ENCODE measurements around the gene FUOM.
"Not testable (repeated sequence)": the region's sequence is repeated elsewhere in the genome, so short reads cannot be mapped to it uniquely, and the experiment has no call there.

FUOM gene

DNA sequence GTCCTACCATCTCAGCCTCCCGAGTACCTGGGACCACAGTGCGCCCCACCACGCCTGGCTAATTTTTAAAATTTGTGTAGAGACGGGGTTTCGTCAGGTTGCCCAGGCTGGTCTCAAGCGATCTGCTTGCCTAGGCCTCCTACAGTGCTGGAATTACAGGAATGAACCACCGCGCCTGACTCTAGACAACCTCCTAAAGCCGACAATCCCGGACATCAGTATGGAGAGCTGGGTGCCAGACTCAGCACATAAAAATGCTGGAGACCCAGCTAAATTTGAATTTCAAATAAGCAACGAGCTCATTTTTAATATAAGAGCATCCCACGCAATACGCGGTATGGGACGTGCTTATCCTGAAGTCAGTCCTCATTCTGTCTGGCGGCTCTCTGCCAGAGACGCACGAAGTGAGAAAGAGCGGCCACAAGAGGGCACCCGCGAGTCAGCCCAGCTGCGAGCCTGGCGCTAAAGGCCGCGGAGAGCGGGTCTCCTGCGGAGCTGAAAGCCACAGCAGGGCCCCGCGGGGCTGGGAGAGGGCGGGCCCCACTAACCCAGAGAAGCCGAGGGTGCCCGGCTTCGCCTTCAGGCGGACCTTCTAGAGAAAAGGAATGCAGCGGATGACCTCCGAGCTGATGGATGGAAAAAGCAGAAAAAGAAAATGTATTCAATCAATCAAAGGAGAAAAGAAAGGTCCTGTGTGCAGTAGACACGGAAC lies 28.2 kb downstream of the FUOM start:
- peak; percentile 73 to 86 (median 85) for DNase-seq (ENCODE audit: low read depth in 3 of 3)

DNA sequence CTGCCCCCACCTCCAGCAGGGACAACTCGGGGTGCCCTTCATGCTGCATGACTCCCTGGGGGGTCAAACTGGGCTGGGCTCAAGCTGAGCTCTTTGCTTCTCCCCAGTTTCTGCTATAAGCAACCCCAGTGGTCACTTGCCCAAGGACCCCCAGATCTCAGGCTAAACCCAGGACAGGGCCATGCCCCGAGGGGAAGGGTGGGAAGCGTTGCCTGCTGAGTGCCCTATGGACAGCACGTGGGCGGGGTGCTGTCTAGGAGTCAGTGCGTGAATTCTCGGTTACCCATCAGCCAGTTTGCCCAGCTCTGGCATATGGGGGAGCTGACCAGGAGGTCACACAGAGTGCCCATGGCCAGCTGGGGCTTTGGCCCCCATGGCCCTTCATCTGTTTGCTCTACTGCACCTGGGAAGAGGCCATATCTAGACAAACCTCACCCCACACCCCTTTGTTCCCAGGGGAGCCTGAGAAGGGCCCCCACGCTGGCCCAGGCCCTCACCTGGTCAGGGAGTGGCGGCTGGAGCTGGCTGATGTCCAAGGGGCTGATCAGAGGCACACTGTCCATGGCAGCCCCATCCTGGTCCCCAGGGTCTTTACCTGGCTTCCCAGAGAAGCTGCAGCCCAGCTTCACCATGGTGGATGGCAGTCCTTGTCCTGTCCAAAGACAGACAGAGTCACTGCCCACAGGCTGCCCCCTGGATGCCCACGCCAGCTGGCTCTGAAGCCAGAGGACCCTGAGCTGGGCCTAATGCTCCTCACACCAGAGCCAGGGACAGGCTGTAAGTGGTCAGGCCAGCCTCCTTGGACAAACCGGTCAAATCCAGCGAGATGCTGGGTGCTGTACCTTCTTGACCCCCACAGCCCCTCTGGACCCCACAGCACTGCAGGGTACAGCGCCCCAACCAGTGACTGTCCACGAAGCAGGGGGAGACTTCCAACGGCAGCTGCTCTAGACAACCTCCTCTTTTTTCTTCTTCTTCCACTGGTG lies 29.2 kb downstream of the FUOM start:
- DNase-seq (ENCODE audit: low read depth in 3 of 3), result no peak

DNA sequence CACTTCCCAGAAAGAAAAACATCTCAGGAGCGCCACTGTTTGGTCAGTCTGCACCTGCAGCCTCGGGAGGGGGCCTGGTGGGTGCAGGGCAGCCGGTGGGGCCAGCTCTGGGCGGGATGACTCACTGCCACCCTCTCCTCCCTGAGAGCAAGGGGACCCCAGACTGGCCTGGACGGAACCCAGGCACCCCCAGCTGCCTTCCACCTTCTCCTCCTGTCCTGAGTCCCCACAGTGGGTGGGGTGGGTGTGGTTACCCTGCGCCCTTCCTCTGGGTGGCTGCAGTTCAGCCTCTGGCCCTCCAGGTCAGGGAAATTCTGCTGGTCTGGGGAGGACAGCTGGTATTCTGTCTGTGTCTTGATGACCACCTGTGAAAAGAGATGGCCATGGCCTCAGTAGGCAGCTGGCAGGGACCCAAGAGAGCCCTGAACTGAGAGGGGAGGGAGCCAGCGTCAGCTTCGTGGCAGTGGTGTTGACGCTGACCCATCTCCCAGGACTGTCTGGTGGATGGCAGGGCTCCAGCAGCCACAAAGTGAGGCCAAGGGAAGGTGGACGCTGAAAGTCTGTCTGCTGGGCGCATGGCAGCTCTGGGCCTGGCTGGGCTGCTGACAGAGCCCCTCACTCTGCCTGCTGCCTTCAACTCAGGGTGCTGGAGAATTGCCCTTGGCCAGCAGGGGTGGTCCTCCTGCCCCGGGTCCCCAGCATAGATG lies 30.0 kb downstream of the FUOM start:
- DNase-seq (ENCODE audit: low read depth in 3 of 3), result no peak

DNA sequence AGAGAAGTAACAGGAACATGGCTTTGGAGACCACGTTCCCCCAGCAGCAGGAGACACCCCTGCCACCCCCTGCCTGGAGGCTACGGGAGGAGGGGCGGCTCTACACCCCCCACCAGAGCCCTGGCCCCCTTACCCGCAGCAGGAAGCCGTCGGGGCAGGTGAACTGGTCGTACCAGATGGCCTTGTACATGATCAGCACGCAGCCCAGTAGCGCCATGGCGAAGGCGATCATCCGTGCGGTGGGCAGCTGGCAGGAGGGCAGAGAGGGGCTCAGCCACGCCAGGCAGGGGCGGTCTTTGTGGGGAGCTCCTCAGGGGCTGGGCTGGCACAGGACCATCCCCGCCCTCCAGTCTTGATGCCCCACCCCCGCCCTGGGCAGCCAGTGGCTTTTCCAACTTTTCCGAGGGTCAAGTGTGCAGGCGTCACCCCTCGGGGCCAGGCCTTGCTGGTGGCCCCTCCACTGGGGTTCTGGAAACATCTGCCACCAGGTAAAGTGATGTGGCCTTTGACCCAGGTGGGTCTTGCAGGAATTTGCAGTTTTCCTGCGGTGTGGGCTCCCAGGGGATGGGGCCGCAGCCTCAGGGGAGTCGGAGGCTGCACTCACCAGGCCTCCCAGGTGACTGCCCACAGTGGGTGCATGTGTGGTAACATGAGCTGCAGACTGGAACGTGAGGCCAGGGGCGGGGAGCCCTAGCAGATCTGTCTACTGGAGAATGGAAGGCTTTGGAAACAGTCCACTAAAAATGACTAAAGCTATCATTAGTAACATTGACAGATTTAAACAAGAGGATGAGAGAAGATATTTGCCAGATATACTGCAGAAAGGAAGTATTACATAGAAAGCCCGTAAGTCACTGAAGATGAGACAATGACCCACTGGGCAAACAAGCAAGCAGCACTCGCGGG lies 30.8 kb downstream of the FUOM start:
- no peak for DNase-seq (ENCODE audit: low read depth in 3 of 3)

DNA sequence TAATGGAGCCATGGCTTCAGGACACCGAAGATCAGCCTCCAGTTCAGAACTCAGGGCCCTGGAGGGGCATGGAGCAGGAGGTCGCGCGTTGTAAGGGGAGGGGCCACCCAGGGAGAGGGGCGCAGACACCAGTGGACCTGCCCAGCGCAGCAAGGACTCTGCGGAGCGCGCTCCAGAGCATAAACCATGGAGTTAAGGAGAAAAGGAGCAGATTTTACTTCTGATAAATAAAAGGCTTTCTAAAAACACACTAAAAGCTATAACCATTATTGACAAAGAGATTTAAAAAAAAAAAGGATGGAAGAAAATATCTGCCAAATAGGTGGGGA lies 31.6 kb downstream of the FUOM start:
- no peak for DNase-seq (ENCODE audit: low read depth in 3 of 3)

DNA sequence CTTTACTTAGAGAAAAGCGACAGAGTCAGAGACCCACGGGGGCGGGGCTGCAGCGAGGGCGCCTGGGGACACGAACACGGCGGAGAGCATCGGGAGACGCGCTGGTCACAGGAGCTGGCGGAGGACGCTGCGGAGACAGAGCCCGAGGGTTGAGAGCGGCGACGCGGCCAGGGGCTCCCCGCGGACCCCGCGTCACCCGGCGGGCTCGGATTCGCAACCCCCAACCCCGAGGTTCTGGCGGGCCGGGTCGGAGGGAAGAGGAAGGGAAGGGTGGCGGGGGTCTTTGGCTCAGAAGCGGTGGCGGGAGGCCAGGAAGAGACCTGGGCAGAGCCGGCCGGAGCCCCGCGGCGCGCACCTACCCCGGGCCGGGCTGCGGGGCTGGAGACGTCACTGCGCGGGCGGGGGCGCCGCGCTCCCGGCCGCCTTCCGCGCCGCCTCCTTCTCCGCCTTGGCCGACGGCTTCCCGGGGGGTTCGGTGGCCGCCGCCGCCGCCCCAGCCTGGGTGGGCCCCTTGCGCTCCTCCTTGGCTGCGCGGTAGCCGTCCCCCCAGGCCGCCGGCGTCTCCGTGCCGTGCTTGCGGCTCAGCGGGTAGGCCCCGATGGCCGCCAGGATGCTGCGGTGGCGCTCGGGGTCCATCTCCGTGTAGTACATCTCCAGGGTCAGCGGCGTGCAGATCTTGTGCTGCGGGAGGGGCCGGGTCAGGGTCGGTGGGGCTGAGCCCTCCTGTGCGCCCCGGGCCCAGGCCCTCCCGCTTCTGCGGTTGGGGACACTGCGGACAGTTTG lies 32.2 kb downstream of the FUOM start:
- DNase-seq (ENCODE audit: low read depth in 3 of 3), result no peak

DNA sequence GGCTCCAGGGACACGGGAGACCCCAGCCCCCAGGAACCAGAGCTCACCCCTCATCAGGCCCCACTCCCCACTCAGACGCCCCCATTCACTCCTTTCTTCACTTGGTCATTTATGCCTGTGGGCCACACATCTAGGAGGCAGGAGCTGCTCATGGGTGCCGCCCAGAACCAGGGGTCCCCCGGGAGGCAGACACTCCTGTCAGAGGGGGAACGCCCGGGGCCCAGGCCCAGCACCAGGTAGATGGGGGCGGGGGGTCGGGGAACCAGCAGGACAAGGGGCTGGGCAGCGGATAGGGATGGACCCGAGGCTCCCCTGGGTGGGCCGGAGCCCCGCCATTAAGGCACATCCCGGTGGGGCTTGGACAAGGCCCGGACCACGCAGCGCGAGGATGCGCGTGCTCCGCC lies 33.0 kb downstream of the FUOM start:
- no peak for DNase-seq (ENCODE audit: low read depth in 3 of 3)

DNA sequence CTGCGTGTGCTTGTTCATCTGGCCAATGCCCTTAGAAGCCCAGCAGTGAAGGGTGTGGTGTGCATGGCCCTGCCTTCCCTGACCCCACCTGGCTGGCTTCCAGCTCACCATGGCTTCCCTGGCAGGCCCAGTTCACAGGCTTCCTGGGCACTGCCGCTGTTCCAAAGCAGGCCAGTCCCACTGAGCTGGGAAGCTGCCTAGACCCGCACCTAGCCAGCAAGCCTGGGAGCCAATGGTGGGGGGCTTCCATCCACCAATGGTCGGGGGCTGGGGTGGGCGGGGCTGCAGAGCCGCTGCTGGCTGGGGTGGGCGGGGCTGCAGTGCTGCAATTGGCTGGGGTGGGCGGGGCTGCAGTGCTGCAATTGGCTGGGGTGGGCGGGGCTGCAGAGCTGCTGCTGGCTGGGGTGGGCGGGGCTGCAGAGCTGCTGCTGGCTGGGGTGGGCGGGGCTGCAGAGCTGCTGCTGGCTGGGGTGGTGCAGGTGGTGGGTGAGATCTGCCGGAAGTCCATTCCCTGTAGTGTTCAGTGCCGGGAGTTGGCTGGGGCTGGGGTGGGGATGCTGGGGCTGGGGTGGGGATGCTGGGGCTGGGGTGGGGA lies 33.5 kb downstream of the FUOM start:
- DNase-seq (ENCODE audit: low read depth in 3 of 3), result peak in 2 of 3 donors; percentile 56 to 59

DNA sequence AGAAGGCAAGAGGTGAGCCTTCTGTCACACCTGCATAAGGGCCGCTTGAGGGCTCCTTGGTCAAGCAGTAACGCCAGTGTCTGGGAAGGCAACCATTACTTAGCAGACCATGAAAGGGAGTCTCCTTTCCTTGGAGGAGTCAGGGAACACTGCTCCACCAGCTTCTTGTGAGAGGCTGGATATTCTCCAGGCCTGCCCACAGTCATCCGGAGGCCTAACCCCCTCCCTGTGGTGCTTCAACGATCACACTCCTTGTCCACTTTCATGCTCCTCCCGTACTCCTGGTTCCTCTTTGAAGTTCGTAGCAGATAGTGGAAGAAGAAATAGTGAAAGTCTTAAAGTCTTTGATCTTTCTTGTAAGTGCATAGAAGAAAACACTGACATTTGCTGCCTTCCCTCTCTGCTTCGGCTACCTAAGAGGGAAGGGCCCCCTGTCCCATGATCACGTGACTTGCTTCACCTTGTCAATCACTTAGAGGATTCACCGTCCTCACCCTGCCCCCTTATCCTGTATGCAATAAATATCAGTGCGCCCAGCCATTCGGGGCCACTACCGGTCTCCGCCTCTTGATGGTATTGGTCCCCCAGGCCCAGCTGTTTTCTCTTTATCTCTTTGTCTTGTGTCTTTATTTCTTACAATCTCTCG lies 35.6 kb downstream of the FUOM start:
- DNase-seq (ENCODE audit: low read depth in 3 of 3), result not testable (repeated sequence)

DNA sequence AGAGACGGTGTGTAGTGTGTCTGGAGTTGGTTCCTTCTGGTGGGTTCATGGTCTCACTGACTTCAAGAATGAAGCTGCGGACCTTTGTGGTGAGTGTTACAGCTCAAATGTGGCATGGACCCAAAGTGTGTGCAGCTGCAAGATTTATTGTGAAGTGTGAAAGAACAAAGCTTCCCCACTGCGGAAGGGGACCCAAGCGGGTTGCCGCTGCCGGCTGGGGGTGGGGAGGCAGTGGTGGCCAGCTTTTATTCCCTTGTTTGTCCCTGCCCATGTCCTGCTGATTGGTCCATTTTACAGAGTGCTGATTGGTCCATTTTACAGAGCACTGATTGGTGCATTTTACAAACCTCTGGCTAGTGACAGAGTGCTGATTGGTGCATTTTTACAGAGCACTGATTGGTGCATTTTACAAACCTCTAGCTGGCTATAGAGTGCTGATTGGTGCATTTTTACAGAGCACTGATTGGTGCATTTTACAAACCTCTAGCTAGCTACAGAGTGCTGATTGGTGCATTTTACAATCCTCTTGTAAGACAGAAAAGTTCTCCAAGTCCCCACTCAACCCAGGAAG lies 36.9 kb downstream of the FUOM start:
- not testable (repeated sequence) for DNase-seq (ENCODE audit: low read depth in 3 of 3)

DNA sequence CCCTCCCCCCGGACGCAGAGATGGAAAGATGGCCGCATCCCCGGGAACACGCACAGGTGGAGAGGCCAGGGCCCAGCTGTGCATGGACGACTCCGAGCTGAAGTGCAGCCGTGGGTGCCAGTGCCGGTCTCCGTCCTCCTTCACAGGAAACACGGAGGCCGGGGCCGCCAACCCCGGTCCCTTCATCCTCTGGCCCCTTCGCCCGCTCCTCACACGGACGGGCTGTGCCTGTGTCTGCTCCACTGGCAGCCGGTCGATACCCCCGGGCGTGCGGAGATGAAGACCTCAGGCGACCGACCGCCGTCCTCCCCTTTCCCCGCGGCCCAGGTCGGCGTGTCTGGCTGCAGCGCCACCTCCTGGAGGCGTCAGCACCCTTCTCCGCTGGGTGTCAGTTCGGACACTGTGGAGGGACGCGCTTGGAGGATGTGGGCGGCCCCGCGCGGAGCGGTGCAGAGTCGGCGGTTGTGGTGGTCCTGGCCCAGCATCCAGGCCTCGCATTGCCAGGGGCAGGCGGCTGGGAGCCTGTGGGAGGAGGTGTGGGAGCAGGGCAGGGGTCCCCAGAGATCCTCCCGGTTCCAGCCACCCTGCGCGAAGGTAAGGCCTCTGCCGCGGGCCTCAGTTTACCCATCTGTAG lies 39.2 kb downstream of the FUOM start:
- DNase-seq (ENCODE audit: low read depth in 3 of 3), result peak; percentile 43 to 67 (median 45)

DNA sequence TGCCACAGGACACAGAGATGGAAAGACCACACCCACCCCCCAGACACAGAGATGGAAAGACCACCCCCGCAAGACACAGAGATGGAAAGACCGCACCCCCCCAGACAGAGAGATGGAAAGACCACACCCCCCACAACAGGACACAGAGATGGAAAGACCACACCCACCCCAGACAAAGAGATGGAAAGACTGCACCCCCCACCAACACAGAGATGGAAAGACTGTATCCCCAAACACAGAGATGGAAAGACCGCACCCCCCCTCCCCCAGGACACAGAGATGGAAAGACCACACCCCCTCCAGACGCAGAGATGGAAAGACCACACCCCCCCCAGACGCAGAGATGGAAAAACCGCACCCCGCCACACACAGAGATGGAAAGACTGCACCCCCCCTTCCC lies 41.1 kb downstream of the FUOM start:
- DNase-seq (ENCODE audit: low read depth in 3 of 3), result no peak

DNA sequence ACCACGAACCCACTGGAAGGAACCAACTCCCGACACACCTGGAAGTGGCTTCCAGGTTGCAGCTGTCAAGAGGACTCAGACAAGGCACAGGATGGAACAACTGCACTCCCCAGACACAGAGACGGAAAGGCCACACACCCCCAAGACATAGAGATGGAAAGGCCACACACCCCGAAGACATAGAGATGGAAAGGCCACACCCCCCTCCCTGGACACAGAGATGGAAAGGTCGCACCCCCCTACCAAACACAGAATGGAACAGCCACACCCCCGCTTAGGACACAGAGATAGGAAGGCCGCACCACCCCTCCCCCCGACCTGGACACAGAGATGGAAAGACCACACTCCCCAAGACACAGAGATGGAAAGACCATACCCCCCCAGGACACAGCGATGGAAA lies 41.6 kb downstream of the FUOM start:
- DNase-seq (ENCODE audit: low read depth in 3 of 3), result no peak

DNA sequence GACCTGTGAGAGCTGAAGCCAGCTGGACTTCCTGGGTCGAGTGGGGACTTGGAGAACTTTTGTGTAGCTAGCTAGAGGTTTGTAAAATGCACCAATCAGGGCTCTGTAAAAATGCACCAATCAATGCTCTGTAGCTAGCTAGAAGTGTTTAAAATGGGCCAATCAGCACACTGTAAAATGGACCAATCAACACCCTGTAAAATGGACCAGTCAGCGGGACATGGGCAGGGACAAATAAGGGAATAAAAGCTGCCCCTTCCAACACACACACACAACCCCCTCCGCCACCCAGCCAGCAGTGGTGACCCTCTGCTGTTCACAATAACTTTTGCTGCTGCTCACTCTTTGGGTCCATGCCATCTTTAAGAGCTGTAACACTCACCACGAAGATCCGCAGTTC lies 42.0 kb downstream of the FUOM start:
- no peak for DNase-seq (ENCODE audit: low read depth in 3 of 3)

DNA sequence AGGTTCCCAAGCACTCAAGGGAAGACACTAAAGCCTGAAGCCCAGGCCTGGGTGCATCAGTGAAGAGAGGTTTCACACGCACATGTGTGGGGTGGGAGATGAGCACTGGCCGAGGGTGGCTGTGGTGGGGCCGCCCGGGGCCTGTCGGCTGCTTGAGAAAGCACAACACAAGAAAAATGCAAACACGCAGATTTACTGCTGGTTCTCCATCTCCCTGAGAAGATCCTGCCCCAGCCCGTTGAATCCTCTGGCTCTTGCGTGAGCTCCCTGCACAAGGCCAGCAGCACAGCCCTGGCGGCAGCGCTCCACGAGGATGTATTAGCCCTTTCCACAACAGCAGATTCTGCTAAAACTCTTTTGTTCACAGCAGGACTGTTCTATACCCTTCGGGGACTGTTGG lies 42.9 kb downstream of the FUOM start:
- no peak for DNase-seq (ENCODE audit: low read depth in 3 of 3)

DNA sequence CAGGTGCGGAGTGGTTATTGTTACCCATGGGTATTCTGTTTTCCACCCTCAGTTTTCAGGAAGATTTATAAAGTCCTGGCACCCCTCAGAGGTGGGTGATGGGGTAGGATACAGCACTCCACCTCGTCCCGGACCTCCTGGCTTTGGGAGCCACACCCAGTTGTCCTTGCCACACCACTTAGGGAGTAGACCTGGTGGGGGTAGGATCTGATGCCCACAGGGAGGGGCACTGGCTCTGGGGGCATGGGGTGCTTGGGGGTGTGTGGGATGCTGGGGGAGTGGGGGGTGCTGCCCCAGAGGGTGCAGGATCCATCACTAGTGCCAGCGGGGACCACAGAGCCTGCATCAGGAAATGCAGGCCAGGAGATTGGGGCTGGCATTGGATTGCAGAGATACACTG lies 44.6 kb downstream of the FUOM start:
- DNase-seq (ENCODE audit: low read depth in 3 of 3), result no peak

DNA sequence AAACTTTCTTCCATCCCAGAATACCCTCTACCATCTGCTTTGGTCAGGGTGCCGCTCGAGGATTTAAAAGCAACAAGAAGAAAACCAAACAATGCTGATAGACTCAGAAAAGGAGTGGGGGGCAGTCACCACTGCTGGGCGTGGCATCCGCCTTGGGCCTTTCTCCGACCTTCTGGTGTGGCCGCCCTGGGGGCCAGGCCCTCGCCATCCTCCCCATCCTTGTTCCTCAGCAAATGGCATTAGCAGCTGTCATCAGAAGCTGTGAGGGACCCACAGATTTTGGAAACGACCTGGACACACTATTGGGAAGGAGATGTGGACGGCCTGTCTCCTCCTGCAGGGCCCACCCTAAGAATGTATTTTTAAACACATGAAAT lies 45.1 kb downstream of the FUOM start:
- no peak for DNase-seq (ENCODE audit: low read depth in 3 of 3)

DNA sequence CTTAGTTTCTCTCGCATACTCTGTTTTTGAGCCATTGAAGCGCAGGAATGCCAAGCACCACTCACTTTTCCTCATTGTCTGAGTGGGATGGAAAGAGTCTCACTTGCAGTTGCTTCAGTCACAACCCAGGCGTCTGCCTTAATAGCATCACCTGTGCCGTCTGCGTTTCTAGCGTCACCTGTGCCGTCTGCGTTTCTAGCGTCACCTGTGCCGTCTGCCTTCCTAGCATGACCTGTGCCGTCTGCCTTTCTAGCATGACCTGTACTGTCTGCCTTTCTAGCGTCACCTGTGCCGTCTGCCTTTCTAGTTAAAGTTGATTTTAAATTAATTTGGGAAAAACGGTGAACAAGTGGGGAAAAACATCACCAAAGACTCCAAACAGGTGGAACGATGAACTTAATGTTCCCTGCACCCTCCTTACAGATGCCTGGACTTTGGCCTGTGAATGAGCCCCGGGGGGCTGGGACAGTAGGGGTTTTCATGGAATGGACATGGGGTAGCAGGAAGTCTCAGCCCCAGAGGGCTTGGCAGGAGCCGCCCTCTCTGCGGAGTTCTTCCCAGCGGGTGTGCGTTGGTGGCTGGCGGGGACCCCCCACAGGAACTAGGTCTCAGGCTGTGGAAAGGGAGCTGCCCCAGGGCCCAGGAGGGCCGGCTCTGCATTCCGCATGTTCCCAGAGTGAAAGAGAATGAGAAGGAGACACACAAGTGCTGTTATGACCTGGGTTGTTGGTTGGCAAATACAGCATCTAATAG lies 45.6 kb downstream of the FUOM start:
- DNase-seq (ENCODE audit: low read depth in 3 of 3), result no peak

All from stimulated activated CD4-positive, alpha-beta T cell treated with anti-CD3 and anti-CD28 coated beads, TNF-alpha, amount 100 ng/mL, for 48 hours (primary cell).